Panc1 (cell line): Measurements from ENCODE around the gene SENP7. TPM values are rescaled to one million over a fixed set of nuclear protein-coding genes. Genes with fewer than 3 reads are reported as not detected.

Experiments
- ATAC-seq: fragments of 200-7000 bp; cut with Tn5 transposase; 2 replicates; pipeline ENCODE4 v1.9.1; 2020; ENCODE audit warnings: mild to moderate bottlenecking, moderate library complexity
- BruUV-seq: library from RNA; stranded (reverse); fragments of 400-500 nt; replicated peaks from 2 replicates; lab custom pipeline; 2021; lab: Mats Ljungman, UMichigan
- CTCF ChIA-PET: fragments of 300-600 bp; sonication (Branson Sonifier 250); formaldehyde crosslinking; loops from one replicate; lab custom pipeline; 2022; ENCODE audit warnings: antibody characterized with exemption; lab: Charles Lee
- POLR2A ChIA-PET: fragments of 300-600 bp; sonication (Branson Sonifier 250); formaldehyde crosslinking; loops from one replicate; lab custom pipeline; 2022; ENCODE audit warnings: antibody characterized with exemption; lab: Charles Lee
- DNase-seq: peaks from one replicate; pipeline ENCODE4 v3.0.0-alpha.2; 2010; ENCODE audit warnings: low read depth, low spot score
- H3K27ac ChIP-seq: 2 replicates; pipeline ENCODE4 v1.5.1; 2011; ENCODE audit warnings: mild to moderate bottlenecking, low read length, inconsistent platforms
- H3K27me3 ChIP-seq: fragments of 200-500 bp; sonication (Bioruptor generic); 2 replicates; pipeline ENCODE4 v1.6.0; 2014; ENCODE audit warnings: low read length, inconsistent platforms; ENCODE audit not compliant: control insufficient read depth, insufficient read depth
- H3K36me3 ChIP-seq: fragments of 200-500 bp; sonication (Bioruptor generic); 2 replicates; pipeline ENCODE4 v1.5.1; 2014; ENCODE audit warnings: inconsistent platforms, mild to moderate bottlenecking, low read length, moderate library complexity; ENCODE audit not compliant: control insufficient read depth, insufficient read depth
- H3K4me1 ChIP-seq: 2 replicates; pipeline ENCODE4 v1.5.1; 2011; ENCODE audit warnings: inconsistent platforms, mild to moderate bottlenecking, low read length, moderate library complexity; ENCODE audit not compliant: control insufficient read depth, insufficient read depth
- H3K4me3 ChIP-seq, 2 experiments: 2 replicates each; pipeline ENCODE4 v1.5.1; 2011 to 2012; ENCODE audit warnings: low read depth in 2 of 2, low read length in 2 of 2, mild to moderate bottlenecking in 2 of 2, inconsistent platforms in 1 of 2, moderate library complexity in 1 of 2
- H3K9me3 ChIP-seq: fragments of 200-500 bp; sonication (Bioruptor generic); 2 replicates; pipeline ENCODE4 v1.5.1; 2014; ENCODE audit warnings: low read depth, mild to moderate bottlenecking, inconsistent platforms, low read length, moderate library complexity; ENCODE audit not compliant: control insufficient read depth, insufficient read depth
- POLR2AphosphoS5 ChIP-seq: IDR thresholded peaks from 2 replicates; pipeline ENCODE4 v1.6.1; 2012; ENCODE audit warnings: mild to moderate bottlenecking, low read depth, low read length, moderate library complexity
- SIN3A ChIP-seq: IDR thresholded peaks from 2 replicates; pipeline ENCODE4 v1.6.1; 2012; ENCODE audit warnings: low read depth, mild to moderate bottlenecking, low read length, moderate library complexity, borderline replicate concordance; ENCODE audit not compliant: insufficient read depth
- TCF7L2 ChIP-seq: IDR thresholded peaks from 2 replicates; pipeline ENCODE4 v1.6.1; 2011; ENCODE audit warnings: mild to moderate bottlenecking, low read depth, low read length, inconsistent platforms
- in situ Hi-C: cut with HindIII; loops from 2 replicates; pipeline ENCODE4 v1.10.0; 2016; ENCODE audit warnings: low sequenced_read_pairs, low pct_unique_long_range_greater_than_20kb
- intact Hi-C: fragments of 100-400 bp; cut with micrococcal nuclease; formaldehyde crosslinking; loops from one replicate; pipeline ENCODE4 v1.10.0; 2022; ENCODE audit not compliant: unreplicated experiment
- total RNA-seq: library from RNA; stranded (reverse); gene quantifications from one replicate; pipeline ENCODE4 v1.2.1, GENCODE V29; 2021; ENCODE audit not compliant: unreplicated experiment
- TF ChIP-seq, protein P1 (sequence below), 2 experiments: IDR thresholded peaks; 2 replicates each; pipeline ENCODE4 v1.6.1; 2011 to 2012; ENCODE audit warnings: low read depth in 2 of 2, control low read depth in 1 of 2, low read length in 1 of 2, mild to moderate bottlenecking in 1 of 2, moderate library complexity in 1 of 2; ENCODE audit not compliant: insufficient read depth in 1 of 2
- TF ChIP-seq, protein P2 (sequence below): fragments of 450-650 bp; IDR thresholded peaks from 2 replicates; pipeline ENCODE4 v1.5.1; 2017; ENCODE audit warnings: mild to moderate bottlenecking

The SENP7 gene
- total RNA-seq, 1 experiment from 2014 or later = 10.1 TPM

DNA sequence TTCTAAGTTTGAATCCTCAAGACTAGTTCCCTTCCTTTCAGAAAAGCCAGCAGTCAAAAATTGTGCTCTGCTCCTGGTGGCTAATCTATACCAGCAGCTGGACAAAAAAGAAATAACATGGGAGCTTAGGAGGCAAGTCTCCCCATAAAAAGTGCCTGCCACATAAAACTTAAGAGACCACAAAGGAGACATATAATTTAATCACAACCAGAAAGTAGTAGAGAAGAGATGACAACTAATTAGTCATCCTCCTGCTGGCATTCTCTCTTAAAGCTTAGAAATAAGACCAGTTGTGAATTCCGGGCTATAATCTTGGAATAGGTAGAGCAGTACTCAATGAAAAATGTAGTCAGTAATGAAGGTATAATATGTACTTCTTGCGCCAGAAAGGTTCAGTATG is 172.4 kb downstream of the SENP7 start:
- Histone ChIP-seq H3K27me3 (no peaks in the 10 kb centered on the region), H3K4me1 (no peaks in the 10 kb centered on the region), H3K9me3 (no peaks in the 10 kb centered on the region), H3K4me3 (no peak overlapping the region), H3K27ac (no peak overlapping the region), H3K36me3 (no peaks in the 10 kb centered on the region)
- CTCF ChIA-PET = no interaction called here
- BruUV-seq = no TSS peak
- ATAC-seq (no peak), DNase-seq (no peak)
- TF ChIP-seq, protein P1, sequence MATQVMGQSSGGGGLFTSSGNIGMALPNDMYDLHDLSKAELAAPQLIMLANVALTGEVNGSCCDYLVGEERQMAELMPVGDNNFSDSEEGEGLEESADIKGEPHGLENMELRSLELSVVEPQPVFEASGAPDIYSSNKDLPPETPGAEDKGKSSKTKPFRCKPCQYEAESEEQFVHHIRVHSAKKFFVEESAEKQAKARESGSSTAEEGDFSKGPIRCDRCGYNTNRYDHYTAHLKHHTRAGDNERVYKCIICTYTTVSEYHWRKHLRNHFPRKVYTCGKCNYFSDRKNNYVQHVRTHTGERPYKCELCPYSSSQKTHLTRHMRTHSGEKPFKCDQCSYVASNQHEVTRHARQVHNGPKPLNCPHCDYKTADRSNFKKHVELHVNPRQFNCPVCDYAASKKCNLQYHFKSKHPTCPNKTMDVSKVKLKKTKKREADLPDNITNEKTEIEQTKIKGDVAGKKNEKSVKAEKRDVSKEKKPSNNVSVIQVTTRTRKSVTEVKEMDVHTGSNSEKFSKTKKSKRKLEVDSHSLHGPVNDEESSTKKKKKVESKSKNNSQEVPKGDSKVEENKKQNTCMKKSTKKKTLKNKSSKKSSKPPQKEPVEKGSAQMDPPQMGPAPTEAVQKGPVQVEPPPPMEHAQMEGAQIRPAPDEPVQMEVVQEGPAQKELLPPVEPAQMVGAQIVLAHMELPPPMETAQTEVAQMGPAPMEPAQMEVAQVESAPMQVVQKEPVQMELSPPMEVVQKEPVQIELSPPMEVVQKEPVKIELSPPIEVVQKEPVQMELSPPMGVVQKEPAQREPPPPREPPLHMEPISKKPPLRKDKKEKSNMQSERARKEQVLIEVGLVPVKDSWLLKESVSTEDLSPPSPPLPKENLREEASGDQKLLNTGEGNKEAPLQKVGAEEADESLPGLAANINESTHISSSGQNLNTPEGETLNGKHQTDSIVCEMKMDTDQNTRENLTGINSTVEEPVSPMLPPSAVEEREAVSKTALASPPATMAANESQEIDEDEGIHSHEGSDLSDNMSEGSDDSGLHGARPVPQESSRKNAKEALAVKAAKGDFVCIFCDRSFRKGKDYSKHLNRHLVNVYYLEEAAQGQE (IDR thresholded peaks at IDR 0.05; ENCODE audit: insufficient read depth in 1 of 2, low read depth in 2 of 2, low read length in 1 of 2) = no peak
- TF ChIP-seq TCF7L2 (no peak), SIN3A (no peak), POLR2AphosphoS5 (no peak)
- TF ChIP-seq, protein P2, sequence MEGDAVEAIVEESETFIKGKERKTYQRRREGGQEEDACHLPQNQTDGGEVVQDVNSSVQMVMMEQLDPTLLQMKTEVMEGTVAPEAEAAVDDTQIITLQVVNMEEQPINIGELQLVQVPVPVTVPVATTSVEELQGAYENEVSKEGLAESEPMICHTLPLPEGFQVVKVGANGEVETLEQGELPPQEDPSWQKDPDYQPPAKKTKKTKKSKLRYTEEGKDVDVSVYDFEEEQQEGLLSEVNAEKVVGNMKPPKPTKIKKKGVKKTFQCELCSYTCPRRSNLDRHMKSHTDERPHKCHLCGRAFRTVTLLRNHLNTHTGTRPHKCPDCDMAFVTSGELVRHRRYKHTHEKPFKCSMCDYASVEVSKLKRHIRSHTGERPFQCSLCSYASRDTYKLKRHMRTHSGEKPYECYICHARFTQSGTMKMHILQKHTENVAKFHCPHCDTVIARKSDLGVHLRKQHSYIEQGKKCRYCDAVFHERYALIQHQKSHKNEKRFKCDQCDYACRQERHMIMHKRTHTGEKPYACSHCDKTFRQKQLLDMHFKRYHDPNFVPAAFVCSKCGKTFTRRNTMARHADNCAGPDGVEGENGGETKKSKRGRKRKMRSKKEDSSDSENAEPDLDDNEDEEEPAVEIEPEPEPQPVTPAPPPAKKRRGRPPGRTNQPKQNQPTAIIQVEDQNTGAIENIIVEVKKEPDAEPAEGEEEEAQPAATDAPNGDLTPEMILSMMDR = no peak
- intact Hi-C loops (no loop called here), in situ Hi-C loops (no loop called here)
- POLR2A ChIA-PET = interaction anchor here (0.5 to 0.6 kb wide), 2 partner anchors 68 to 736 kb away, joined by 3 read pairs; no protein-coding TSS in a partner anchor

DNA sequence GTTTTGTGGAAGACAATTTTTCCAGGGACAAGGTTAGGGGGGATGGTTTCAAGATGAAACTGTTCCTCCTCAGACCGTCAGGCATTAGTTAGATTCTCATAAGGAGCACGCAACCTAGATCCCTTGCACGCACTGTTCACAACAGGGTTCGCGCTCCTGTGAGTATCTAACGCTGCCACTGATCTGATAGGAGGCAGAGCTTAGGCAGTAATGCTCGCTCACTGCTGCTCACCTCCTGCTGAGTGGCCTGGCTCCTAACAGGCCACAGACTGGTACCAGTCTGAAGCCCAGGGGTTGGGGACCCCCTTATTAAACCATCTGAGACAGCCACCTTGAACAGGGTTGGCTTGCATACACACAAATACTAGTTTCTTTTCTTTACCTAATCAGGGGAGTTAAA is 179.1 kb downstream of the SENP7 start:
- no peak for DNase-seq
- Histone ChIP-seq H3K4me3 (no peak overlapping the region), H3K36me3 (no peaks in the 10 kb centered on the region), H3K4me1 (no peaks in the 10 kb centered on the region), H3K27me3 (no peaks in the 10 kb centered on the region), H3K9me3 (no peaks in the 10 kb centered on the region), H3K27ac (no peak overlapping the region)
- CTCF ChIA-PET = no interaction called here
- no TSS peak for BruUV-seq
- POLR2A ChIA-PET = no interaction called here
- in situ Hi-C loops = no loop called here
- ATAC-seq = no peak
- no peak for TF ChIP-seq POLR2AphosphoS5
- TF ChIP-seq, protein P1 (IDR thresholded peaks at IDR 0.05; ENCODE audit: insufficient read depth in 1 of 2, low read depth in 2 of 2, low read length in 1 of 2) = no peak
- no peak for TF ChIP-seq SIN3A
- intact Hi-C loops = no loop called here
